Nephron (organoid): ENCODE data around the gene THADA.
"Not testable (repeated sequence)": the region's sequence is repeated elsewhere in the genome, so short reads cannot be mapped to it uniquely, and the experiment has no call there.

Experiments
- H3K27ac Mint-ChIP-seq, 3 experiments: 2 replicates each; pipeline ENCODE4 v1.8.0; 2020; ENCODE audit warnings: mixed read lengths in 3 of 3, mild to moderate bottlenecking in 2 of 3, moderate library complexity in 1 of 3
- H3K27me3 Mint-ChIP-seq: 2 replicates; pipeline ENCODE4 v1.8.0; 2021; ENCODE audit warnings: low read depth, mild to moderate bottlenecking, moderate library complexity, mixed read lengths
- H3K36me3 Mint-ChIP-seq: 2 replicates; pipeline ENCODE4 v1.8.0; 2020; ENCODE audit warnings: low read depth, mixed read lengths
- H3K4me1 Mint-ChIP-seq: 2 replicates; pipeline ENCODE4 v1.8.0; 2020; ENCODE audit warnings: mixed read lengths
- H3K4me3 Mint-ChIP-seq, 3 experiments: 2 replicates each; pipeline ENCODE4 v1.8.0; 2020; ENCODE audit warnings: mild to moderate bottlenecking in 3 of 3, mixed read lengths in 3 of 3, moderate library complexity in 2 of 3
- H3K9me3 Mint-ChIP-seq: 2 replicates; pipeline ENCODE4 v1.8.0; 2020; ENCODE audit warnings: mixed read lengths
- TF ChIP-seq, protein P1 (sequence below), 3 experiments: fragments of 200-600 bp; sonication (generic); IDR thresholded peaks; one replicate each; pipeline ENCODE4 v1.5.0; 2021; ENCODE audit warnings: antibody characterized with exemption in 3 of 3; ENCODE audit not compliant: unreplicated experiment in 3 of 3

The THADA gene

GRCh38 chr2:43595603-43596412 lies at the start of gene THADA:
TSS of gene THADA (minus strand) at chr2:43596038. CDS start at chr2:43592392, 3,646 bp downstream.
- peaks cover 31% of the 10 kb centered on the region for H3K4me1 Mint-ChIP-seq
- H3K36me3 Mint-ChIP-seq = peaks cover 3% of the 10 kb centered on the region
- H3K27ac Mint-ChIP-seq = peak within 1 kb of the TSS; percentile 98 to 99 (median 99)
- H3K4me3 Mint-ChIP-seq = peak within 1 kb of the TSS; percentile 89 to 97 (median 96)
- peaks cover 5% of the 10 kb centered on the region for H3K27me3 Mint-ChIP-seq
- H3K9me3 Mint-ChIP-seq = no peaks in the 10 kb centered on the region
- TF ChIP-seq, protein P1, sequence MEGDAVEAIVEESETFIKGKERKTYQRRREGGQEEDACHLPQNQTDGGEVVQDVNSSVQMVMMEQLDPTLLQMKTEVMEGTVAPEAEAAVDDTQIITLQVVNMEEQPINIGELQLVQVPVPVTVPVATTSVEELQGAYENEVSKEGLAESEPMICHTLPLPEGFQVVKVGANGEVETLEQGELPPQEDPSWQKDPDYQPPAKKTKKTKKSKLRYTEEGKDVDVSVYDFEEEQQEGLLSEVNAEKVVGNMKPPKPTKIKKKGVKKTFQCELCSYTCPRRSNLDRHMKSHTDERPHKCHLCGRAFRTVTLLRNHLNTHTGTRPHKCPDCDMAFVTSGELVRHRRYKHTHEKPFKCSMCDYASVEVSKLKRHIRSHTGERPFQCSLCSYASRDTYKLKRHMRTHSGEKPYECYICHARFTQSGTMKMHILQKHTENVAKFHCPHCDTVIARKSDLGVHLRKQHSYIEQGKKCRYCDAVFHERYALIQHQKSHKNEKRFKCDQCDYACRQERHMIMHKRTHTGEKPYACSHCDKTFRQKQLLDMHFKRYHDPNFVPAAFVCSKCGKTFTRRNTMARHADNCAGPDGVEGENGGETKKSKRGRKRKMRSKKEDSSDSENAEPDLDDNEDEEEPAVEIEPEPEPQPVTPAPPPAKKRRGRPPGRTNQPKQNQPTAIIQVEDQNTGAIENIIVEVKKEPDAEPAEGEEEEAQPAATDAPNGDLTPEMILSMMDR (IDR thresholded peaks at IDR 0.05; ENCODE audit: unreplicated experiment in 3 of 3) = no peak

GRCh38 chr2:43643680-43644079 lies 47.8 kb upstream of the THADA start:
- H3K27ac Mint-ChIP-seq = no peak overlapping the region
- TF ChIP-seq, protein P1 (IDR thresholded peaks at IDR 0.05; ENCODE audit: unreplicated experiment in 3 of 3) = no peak

GRCh38 chr2:43642363-43642762 lies 46.5 kb upstream of the THADA start:
- Mint-ChIP-seq H3K9me3 (peaks cover 8% of the 10 kb centered on the region), H3K4me3 (no peak overlapping the region), H3K4me1 (peaks cover 6% of the 10 kb centered on the region), H3K36me3 (no peaks in the 10 kb centered on the region), H3K27me3 (peaks cover 6% of the 10 kb centered on the region), H3K27ac (peak overlapping the region in 1 of 3 experiments; percentile 4)
- TF ChIP-seq, protein P1 (IDR thresholded peaks at IDR 0.05; ENCODE audit: unreplicated experiment in 3 of 3) = no peak

More at GRCh38 chr2:43643680-43644079, 47.8 kb upstream of the THADA start:
- no peaks in the 10 kb centered on the region for H3K27me3 Mint-ChIP-seq
- H3K4me3 Mint-ChIP-seq = no peak overlapping the region
- H3K9me3 Mint-ChIP-seq = peaks cover 8% of the 10 kb centered on the region
- no peaks in the 10 kb centered on the region for H3K4me1 Mint-ChIP-seq
- H3K36me3 Mint-ChIP-seq = no peaks in the 10 kb centered on the region

GRCh38 chr2:43637030-43637803 lies 41.4 kb upstream of the THADA start, which contains the start of gene PLEKHH2:
TSS of gene PLEKHH2 (plus strand) at chr2:43637260. CDS start at chr2:43644674, 7,414 bp downstream.
- no peaks in the 10 kb centered on the region for H3K36me3 Mint-ChIP-seq
- peaks cover 42% of the 10 kb centered on the region for H3K4me1 Mint-ChIP-seq
- TF ChIP-seq, protein P1 (IDR thresholded peaks at IDR 0.05; ENCODE audit: unreplicated experiment in 3 of 3) = no peak
- H3K27me3 Mint-ChIP-seq = peaks cover 6% of the 10 kb centered on the region
- peaks cover 8% of the 10 kb centered on the region for H3K9me3 Mint-ChIP-seq
- peak within 1 kb of the TSS; percentile 88 to 94 (median 92) for H3K4me3 Mint-ChIP-seq
- peak within 1 kb of the TSS; percentile 54 to 75 (median 69) for H3K27ac Mint-ChIP-seq

- Mint-ChIP-seq H3K4me3 (peak overlapping the region; percentile 88 to 92 (median 92)), H3K4me1 (peaks cover 42% of the 10 kb centered on the region), H3K27me3 (peaks cover 6% of the 10 kb centered on the region), H3K27ac (peak overlapping the region; percentile 54 to 74 (median 69)), H3K9me3 (peaks cover 8% of the 10 kb centered on the region), H3K36me3 (no peaks in the 10 kb centered on the region)
- TF ChIP-seq, protein P1 (IDR thresholded peaks at IDR 0.05; ENCODE audit: unreplicated experiment in 3 of 3) = no peak
Observed at GRCh38 chr2:43636621-43637020, 40.8 kb upstream of the THADA start.

- not testable (repeated sequence) for H3K27me3 Mint-ChIP-seq, H3K9me3 Mint-ChIP-seq, H3K36me3 Mint-ChIP-seq
- Mint-ChIP-seq H3K4me3 (peak overlapping the region; percentile 32 to 77 (median 61)), H3K27ac (peak overlapping the region in 2 of 3 experiments; percentile 54 to 69), H3K4me1 (peaks cover 42% of the 10 kb centered on the region)
Observed at GRCh38 chr2:43636153-43636552, 40.3 kb upstream of the THADA start.
